OCI-LY7 (cell line): ENCODE results near the gene CFH.

ENCODE experiments used
- EZH2phosphoT487 ChIP-seq: fragments of 200-600 bp; sonication (generic); IDR thresholded peaks from 2 replicates; pipeline ENCODE4 v1.6.1; 2018; ENCODE audit warnings: low read depth, borderline replicate concordance, mild to moderate bottlenecking, mixed run types, antibody characterized with exemption, low read length, moderate library complexity, mixed read lengths
- TF ChIP-seq, protein P1 (sequence below): fragments of 200-600 bp; sonication (generic); conservative IDR thresholded peaks from 2 replicates; pipeline ENCODE4 v1.5.1; 2014; ENCODE audit warnings: mild to moderate bottlenecking, antibody characterized with exemption, low read length, moderate library complexity, mixed read lengths

DNA sequence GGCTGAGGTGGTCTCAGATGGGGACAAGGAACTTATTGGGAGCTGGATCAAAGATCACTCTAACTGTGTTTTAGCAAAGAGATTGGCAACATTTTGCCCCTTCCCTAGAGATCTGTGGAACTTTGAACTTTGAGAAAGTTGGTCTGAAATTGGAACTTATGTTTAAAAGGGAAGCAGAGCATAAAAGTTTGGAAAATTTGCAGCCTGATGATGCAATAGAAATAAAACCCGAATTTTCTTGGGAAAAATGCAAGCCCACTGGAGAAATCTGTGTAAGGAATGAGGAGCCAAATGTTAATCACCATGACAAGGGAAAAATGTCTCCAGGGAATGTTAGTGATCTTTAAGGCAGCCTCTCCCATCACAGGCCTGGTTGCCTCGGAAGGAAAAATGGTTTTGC is 17.2 kb downstream of the CFH start:
- TF ChIP-seq, protein P1, sequence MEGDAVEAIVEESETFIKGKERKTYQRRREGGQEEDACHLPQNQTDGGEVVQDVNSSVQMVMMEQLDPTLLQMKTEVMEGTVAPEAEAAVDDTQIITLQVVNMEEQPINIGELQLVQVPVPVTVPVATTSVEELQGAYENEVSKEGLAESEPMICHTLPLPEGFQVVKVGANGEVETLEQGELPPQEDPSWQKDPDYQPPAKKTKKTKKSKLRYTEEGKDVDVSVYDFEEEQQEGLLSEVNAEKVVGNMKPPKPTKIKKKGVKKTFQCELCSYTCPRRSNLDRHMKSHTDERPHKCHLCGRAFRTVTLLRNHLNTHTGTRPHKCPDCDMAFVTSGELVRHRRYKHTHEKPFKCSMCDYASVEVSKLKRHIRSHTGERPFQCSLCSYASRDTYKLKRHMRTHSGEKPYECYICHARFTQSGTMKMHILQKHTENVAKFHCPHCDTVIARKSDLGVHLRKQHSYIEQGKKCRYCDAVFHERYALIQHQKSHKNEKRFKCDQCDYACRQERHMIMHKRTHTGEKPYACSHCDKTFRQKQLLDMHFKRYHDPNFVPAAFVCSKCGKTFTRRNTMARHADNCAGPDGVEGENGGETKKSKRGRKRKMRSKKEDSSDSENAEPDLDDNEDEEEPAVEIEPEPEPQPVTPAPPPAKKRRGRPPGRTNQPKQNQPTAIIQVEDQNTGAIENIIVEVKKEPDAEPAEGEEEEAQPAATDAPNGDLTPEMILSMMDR, result no peak
- no peak for TF ChIP-seq EZH2phosphoT487
